Measurements from ENCODE around the gene CRLF3. TPM values are rescaled to one million over a fixed set of nuclear protein-coding genes. Genes with fewer than 3 reads are reported as not detected.

The CRLF3 gene
- total RNA-seq, 1 experiment from 2014 or later = 17.9 TPM

DNA sequence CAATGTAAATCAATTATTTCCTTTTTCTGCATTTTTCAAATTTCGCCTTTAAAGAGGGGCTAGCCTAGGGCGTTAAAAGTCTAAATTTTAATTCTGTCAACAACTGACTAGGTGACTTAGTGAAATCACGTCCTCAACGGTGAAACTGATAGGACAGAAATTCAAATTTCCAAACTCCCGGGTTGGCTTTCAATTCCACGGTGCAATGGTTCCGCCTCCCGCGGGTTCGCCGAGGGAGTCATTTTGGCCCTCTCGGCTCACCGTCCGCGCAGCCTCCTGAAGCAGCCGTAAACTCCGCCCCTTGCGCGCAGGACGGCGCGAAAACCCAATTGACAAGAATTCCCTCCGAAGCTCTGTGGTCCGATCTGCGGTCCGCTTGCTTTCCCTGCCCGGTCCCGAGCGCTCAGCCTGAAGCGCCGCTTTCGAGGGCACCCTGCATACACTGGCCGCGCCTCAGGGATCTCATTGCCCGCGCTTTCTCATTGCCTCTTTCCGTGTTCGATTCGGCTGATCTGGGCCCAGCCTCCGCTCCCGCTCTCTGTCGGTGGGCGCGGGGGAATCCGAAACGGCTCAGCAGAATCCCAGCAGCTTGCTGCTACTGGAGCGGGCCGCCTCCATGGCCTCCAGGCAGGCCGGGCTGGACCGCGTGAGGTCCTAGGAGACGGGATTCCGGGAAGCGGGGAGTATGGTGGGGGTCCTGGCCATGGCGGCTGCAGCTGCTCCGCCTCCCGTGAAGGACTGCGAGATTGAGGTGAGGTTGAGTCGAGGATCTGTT lies 7.4 kb upstream of the CRLF3 start, which contains the start of gene ATAD5 (continued):
- TF ChIP-seq, protein P1, sequence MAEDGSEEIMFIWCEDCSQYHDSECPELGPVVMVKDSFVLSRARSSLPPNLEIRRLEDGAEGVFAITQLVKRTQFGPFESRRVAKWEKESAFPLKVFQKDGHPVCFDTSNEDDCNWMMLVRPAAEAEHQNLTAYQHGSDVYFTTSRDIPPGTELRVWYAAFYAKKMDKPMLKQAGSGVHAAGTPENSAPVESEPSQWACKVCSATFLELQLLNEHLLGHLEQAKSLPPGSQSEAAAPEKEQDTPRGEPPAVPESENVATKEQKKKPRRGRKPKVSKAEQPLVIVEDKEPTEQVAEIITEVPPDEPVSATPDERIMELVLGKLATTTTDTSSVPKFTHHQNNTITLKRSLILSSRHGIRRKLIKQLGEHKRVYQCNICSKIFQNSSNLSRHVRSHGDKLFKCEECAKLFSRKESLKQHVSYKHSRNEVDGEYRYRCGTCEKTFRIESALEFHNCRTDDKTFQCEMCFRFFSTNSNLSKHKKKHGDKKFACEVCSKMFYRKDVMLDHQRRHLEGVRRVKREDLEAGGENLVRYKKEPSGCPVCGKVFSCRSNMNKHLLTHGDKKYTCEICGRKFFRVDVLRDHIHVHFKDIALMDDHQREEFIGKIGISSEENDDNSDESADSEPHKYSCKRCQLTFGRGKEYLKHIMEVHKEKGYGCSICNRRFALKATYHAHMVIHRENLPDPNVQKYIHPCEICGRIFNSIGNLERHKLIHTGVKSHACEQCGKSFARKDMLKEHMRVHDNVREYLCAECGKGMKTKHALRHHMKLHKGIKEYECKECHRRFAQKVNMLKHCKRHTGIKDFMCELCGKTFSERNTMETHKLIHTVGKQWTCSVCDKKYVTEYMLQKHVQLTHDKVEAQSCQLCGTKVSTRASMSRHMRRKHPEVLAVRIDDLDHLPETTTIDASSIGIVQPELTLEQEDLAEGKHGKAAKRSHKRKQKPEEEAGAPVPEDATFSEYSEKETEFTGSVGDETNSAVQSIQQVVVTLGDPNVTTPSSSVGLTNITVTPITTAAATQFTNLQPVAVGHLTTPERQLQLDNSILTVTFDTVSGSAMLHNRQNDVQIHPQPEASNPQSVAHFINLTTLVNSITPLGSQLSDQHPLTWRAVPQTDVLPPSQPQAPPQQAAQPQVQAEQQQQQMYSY (CRISPR knock-in tag; IDR thresholded peaks at IDR 0.05) = no peak
- TF ChIP-seq, protein P2, sequence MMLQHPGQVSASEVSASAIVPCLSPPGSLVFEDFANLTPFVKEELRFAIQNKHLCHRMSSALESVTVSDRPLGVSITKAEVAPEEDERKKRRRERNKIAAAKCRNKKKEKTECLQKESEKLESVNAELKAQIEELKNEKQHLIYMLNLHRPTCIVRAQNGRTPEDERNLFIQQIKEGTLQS (CRISPR knock-in tag; conservative IDR thresholded peaks at IDR 0.05) = no peak
- TF ChIP-seq ELF4 (CRISPR knock-in tag; IDR thresholded peaks at IDR 0.05; ENCODE audit: low read depth) (no peak), RELA (CRISPR knock-in tag; IDR thresholded peaks at IDR 0.05; ENCODE audit: borderline replicate concordance) (no peak), CREM (CRISPR knock-in tag; IDR thresholded peaks at IDR 0.05) (0 out of 2 replicates have a peak, but pooled peaks have one; percentile 44), GABPB1 (CRISPR knock-in tag; IDR thresholded peaks at IDR 0.05) (peak; percentile 82), TCF7 (CRISPR knock-in tag; IDR thresholded peaks at IDR 0.05; ENCODE audit: low read depth) (no peak)
- TF ChIP-seq, protein P3, sequence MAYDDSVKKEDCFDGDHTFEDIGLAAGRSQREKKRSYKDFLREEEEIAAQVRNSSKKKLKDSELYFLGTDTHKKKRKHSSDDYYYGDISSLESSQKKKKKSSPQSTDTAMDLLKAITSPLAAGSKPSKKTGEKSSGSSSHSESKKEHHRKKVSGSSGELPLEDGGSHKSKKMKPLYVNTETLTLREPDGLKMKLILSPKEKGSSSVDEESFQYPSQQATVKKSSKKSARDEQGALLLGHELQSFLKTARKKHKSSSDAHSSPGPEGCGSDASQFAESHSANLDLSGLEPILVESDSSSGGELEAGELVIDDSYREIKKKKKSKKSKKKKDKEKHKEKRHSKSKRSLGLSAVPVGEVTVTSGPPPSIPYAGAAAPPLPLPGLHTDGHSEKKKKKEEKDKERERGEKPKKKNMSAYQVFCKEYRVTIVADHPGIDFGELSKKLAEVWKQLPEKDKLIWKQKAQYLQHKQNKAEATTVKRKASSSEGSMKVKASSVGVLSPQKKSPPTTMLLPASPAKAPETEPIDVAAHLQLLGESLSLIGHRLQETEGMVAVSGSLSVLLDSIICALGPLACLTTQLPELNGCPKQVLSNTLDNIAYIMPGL (CRISPR knock-in tag; IDR thresholded peaks at IDR 0.05) = peak; percentile 72; the same call in 1 of the 2 replicates
- TF ChIP-seq, protein P4, sequence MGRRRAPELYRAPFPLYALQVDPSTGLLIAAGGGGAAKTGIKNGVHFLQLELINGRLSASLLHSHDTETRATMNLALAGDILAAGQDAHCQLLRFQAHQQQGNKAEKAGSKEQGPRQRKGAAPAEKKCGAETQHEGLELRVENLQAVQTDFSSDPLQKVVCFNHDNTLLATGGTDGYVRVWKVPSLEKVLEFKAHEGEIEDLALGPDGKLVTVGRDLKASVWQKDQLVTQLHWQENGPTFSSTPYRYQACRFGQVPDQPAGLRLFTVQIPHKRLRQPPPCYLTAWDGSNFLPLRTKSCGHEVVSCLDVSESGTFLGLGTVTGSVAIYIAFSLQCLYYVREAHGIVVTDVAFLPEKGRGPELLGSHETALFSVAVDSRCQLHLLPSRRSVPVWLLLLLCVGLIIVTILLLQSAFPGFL (CRISPR knock-in tag; IDR thresholded peaks at IDR 0.05; ENCODE audit: borderline replicate concordance) = no peak
- TF ChIP-seq, protein P5, sequence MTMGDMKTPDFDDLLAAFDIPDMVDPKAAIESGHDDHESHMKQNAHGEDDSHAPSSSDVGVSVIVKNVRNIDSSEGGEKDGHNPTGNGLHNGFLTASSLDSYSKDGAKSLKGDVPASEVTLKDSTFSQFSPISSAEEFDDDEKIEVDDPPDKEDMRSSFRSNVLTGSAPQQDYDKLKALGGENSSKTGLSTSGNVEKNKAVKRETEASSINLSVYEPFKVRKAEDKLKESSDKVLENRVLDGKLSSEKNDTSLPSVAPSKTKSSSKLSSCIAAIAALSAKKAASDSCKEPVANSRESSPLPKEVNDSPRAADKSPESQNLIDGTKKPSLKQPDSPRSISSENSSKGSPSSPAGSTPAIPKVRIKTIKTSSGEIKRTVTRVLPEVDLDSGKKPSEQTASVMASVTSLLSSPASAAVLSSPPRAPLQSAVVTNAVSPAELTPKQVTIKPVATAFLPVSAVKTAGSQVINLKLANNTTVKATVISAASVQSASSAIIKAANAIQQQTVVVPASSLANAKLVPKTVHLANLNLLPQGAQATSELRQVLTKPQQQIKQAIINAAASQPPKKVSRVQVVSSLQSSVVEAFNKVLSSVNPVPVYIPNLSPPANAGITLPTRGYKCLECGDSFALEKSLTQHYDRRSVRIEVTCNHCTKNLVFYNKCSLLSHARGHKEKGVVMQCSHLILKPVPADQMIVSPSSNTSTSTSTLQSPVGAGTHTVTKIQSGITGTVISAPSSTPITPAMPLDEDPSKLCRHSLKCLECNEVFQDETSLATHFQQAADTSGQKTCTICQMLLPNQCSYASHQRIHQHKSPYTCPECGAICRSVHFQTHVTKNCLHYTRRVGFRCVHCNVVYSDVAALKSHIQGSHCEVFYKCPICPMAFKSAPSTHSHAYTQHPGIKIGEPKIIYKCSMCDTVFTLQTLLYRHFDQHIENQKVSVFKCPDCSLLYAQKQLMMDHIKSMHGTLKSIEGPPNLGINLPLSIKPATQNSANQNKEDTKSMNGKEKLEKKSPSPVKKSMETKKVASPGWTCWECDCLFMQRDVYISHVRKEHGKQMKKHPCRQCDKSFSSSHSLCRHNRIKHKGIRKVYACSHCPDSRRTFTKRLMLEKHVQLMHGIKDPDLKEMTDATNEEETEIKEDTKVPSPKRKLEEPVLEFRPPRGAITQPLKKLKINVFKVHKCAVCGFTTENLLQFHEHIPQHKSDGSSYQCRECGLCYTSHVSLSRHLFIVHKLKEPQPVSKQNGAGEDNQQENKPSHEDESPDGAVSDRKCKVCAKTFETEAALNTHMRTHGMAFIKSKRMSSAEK (CRISPR knock-in tag; IDR thresholded peaks at IDR 0.05; ENCODE audit: borderline replicate concordance) = no peak

DNA sequence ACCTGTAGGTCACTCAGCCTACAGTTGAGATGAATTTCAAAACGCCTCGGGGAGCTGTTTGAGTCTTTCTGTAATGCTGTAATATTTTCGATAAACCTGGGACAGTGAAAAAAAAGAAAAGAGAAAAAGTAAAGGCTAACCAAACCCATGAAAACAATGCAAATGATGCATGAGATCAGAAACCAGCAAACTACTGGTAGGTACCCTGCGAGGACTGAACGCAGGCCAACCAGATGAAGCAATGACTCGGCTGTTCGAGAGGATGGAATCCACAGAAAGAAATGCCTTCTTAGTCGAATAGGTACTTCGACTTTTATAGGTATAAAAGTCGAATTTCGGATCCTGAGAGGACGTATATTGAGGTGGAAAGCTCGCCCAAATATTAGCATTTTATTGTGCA lies 6.8 kb upstream of the CRLF3 start:
- peaks cover 6% of the 10 kb centered on the region for H3K27me3 Mint-ChIP-seq (ENCODE audit: low read depth)
- peak overlapping the region; percentile 98 for H3K4me3 Mint-ChIP-seq
- TF ChIP-seq JUN (CRISPR knock-in tag; IDR thresholded peaks at IDR 0.05) (no peak), ELF4 (CRISPR knock-in tag; IDR thresholded peaks at IDR 0.05; ENCODE audit: low read depth) (no peak), PRRX2 (CRISPR knock-in tag; IDR thresholded peaks at IDR 0.05) (no peak), ZNF671 (CRISPR knock-in tag; IDR thresholded peaks at IDR 0.05) (no peak), ZNF121 (CRISPR knock-in tag; IDR thresholded peaks at IDR 0.05) (no peak), EMX1 (CRISPR knock-in tag; IDR thresholded peaks at IDR 0.05) (no peak)
- TF ChIP-seq, protein P6, sequence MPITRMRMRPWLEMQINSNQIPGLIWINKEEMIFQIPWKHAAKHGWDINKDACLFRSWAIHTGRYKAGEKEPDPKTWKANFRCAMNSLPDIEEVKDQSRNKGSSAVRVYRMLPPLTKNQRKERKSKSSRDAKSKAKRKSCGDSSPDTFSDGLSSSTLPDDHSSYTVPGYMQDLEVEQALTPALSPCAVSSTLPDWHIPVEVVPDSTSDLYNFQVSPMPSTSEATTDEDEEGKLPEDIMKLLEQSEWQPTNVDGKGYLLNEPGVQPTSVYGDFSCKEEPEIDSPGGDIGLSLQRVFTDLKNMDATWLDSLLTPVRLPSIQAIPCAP (CRISPR knock-in tag; IDR thresholded peaks at IDR 0.05) = no peak
- TF ChIP-seq, protein P7, sequence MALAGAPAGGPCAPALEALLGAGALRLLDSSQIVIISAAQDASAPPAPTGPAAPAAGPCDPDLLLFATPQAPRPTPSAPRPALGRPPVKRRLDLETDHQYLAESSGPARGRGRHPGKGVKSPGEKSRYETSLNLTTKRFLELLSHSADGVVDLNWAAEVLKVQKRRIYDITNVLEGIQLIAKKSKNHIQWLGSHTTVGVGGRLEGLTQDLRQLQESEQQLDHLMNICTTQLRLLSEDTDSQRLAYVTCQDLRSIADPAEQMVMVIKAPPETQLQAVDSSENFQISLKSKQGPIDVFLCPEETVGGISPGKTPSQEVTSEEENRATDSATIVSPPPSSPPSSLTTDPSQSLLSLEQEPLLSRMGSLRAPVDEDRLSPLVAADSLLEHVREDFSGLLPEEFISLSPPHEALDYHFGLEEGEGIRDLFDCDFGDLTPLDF (CRISPR knock-in tag; IDR thresholded peaks at IDR 0.05) = no peak
- TF ChIP-seq, protein P8, sequence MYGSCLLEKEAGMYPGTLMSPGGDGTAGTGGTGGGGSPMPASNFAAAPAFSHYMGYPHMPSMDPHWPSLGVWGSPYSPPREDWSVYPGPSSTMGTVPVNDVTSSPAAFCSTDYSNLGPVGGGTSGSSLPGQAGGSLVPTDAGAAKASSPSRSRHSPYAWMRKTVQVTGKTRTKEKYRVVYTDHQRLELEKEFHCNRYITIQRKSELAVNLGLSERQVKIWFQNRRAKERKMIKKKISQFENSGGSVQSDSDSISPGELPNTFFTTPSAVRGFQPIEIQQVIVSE (CRISPR knock-in tag; IDR thresholded peaks at IDR 0.05; ENCODE audit: borderline replicate concordance) = no peak
- CTCF ChIA-PET = interaction anchor here (0.5 to 1.6 kb wide), 2 partner anchors 134 to 385 kb away, joined by 3 read pairs; no protein-coding TSS in a partner anchor
- ATAC-seq (peak; percentile 55), DNase-seq (ENCODE audit: low spot score) (no peak)
- POLR2A ChIA-PET = no interaction called here
- H3K27ac Mint-ChIP-seq = peak overlapping the region; percentile 86
- H3K4me1 Mint-ChIP-seq = peaks cover 19% of the 10 kb centered on the region
- H3K36me3 Mint-ChIP-seq = peaks cover 14% of the 10 kb centered on the region
- H3K9me3 Mint-ChIP-seq = no peaks in the 10 kb centered on the region

Data from WTC11 (cell line).